NCI-H2081 treated with DMSO at 0.1 percent for 48 hours (cell line): ENCODE data around the gene FPR3.
"Not testable (repeated sequence)": the region's sequence is repeated elsewhere in the genome, so short reads cannot be mapped to it uniquely, and the experiment has no call there.

Experiments
- DNase-seq: peaks from one replicate; lab custom pipeline; 2025; lab: John Stamatoyannopoulos, UW

The FPR3 gene, protein sequence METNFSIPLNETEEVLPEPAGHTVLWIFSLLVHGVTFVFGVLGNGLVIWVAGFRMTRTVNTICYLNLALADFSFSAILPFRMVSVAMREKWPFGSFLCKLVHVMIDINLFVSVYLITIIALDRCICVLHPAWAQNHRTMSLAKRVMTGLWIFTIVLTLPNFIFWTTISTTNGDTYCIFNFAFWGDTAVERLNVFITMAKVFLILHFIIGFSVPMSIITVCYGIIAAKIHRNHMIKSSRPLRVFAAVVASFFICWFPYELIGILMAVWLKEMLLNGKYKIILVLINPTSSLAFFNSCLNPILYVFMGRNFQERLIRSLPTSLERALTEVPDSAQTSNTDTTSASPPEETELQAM

DNA sequence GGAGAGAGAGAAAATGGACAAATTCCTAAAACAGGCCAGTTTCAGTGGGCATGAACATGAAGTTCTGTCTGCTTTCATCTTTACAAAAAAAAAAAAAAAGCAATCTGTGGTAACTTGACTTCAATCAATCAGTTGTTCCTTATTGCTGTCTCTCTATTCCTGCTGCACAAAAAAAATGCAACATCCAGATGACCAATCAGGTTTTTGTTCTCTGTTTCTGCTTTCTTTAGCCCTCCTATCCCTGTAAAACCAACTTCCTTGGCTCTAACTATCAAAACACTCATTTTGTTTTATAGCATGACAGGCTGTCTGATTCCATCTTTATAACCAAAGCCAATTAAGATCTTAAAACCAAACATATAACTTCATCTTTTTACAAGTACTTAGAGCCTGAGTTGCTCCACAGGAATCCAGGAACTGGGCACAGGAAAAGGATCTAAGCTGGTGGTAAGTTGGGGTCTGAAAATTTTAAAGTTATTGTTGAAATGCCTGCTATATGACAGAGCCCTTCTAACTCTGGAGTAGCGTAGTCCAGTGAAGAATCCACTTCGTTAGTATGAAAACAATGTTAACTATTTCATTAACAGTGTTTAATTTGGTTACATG, at the start of gene FPR3:
Gene FPR3, plus strand, starts transcription at position 273 of the 606 bp plus-strand sequence. CDS start 28,592 bp downstream, outside the sequence.
- no peak for DNase-seq

DNA sequence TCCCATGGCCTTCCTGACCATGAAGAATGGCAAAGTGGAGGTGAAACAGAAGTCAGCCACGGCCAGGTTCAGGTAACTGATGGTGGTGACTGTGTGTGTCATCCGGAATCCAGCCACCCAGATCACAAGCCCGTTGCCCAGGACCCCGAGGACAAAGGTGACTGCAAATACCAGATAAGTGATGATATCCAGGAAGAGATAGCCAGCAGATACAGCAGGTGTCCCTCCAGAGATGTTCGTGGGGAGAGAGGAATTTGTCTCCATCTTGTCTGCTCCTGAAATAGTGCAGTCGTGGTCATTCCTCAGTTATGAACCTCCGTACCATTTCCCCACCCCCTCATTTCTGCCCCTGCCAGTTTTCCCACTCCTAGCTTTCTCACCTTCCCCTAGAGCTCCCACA, 48.2 kb upstream of the FPR3 start:
- DNase-seq = no peak

DNA sequence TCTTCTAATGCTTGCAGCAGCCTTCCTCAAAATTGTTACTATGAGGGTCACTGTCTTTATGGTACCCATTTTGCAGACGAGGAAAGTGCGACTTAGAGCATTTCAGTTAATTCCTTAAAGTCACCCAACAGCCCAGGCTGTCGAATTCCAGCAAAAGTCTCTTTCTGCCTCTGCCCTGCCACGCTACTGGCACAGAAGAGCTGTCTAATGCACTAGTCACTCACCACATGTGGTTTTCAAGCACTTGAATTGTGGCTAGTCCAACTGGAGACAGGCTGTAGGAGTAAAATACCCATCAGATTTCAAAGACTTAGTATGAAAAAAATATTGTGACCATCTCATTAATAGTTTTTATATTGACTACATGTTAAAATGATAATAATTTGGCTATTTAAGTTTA, 45.0 kb upstream of the FPR3 start:
- DNase-seq = no peak

DNA sequence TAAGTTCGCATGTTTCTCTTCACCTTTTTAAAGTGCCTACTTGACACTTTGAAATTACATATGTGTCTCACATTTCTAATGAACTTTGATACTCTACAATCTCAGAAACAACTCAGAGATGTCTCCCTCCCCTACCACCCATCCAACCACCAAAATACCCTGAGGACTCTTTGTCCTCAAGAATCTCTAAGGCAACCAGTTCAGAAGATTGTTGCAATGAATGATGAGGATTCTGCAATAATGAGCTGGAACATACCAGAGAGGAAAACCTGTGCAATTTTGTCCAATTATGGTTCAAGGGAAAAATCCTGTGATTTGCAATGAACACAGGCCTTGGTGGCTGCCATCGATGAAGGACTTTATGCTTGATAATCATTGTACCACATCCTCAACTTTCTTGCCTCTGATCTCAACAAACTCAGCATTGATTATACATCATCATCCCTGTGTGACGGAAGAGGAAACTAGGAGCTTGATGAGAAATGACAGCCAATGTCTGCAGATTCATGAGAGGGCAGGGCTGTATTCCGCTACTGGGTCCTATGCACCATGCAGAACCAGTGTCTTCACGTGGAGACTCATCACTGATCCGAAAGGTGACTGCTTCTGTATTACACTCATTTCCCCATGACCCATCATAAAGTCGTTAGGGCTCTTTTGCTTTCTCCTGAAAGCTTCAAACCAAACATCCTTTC, 44.4 kb upstream of the FPR3 start:
- DNase-seq = no peak

DNA sequence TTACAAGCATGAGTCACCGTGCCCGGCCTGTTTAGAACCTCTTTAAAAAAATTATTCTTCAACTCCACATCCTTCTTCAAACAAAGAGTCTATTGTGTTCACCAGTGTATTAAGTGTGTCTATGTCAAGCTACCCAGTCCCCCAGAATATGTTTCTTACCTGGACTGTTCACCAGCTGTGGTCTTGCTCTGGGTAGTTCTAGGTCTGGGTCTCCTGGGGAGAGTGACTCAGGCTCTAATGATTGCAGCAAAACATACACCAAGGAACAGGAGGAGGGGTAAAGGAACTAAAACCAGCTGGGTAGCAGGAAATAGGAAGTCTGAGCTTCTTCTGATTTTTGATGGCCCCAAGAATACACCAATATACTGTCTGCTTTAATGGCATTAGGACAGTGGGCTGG, 43.3 kb upstream of the FPR3 start, which contains the start of gene FPR1:
Gene FPR1, minus strand, starts transcription at position 224 of the 400 bp plus-strand sequence. CDS start 4,884 bp downstream, outside the sequence.
- no peak for DNase-seq

DNA sequence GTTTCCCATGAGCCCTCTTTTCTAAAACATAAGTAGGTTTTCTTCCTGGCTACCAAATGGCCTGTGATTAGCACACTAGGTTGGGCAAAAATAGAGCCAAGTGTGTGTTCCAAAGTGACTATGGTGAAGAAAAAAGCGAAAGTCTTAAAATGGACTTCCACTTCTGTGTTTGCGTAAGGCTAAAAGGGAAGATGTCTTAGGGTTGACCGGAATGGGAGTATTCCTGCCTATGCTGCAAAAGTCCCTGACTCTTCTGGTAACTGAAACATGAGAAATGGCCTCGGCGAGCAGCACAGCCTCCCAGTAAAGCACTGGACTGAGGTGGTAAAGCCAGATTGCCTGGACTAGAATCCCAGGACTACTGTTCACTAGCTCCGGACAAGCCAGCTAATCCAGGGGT, 40.8 kb upstream of the FPR3 start:
- no peak for DNase-seq

DNA sequence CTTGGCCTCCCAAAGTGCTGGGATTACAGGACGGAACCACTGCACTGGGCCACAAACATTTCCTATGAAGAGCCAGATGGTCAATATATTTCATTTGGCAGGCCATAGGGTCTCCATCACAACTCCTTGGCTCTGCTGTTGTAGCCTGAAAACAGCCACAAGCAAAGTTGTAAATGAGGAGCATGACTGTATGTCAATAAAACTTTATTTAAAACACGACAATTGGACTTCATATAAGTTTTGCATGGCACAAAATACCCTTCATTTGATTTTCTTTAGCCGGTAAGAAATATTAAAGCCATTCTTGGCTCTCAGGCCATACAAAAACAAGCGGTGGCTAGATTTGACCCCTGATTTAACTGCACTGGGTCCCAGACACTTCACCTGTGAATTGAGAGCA, 40.2 kb upstream of the FPR3 start:
- no peak for DNase-seq

DNA sequence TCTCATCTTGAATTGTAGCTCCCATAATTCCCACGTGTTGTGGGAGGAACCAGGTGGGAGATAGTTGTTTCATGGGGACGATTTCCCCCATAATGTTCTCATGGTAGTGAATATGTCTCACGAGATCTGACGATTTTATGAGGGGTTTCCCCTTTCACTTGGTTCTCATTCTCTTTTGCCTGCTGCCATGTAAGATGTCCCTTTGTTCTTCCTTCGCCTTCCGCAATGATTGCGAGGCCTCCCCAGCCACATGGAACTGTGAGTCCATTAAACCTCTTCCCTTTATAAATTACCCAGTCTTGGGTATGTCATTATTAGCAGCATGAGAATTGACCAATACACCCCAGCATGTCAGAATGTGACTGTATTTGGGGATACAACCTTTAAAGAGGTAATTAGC, 39.4 kb upstream of the FPR3 start:
- DNase-seq = no peak

DNA sequence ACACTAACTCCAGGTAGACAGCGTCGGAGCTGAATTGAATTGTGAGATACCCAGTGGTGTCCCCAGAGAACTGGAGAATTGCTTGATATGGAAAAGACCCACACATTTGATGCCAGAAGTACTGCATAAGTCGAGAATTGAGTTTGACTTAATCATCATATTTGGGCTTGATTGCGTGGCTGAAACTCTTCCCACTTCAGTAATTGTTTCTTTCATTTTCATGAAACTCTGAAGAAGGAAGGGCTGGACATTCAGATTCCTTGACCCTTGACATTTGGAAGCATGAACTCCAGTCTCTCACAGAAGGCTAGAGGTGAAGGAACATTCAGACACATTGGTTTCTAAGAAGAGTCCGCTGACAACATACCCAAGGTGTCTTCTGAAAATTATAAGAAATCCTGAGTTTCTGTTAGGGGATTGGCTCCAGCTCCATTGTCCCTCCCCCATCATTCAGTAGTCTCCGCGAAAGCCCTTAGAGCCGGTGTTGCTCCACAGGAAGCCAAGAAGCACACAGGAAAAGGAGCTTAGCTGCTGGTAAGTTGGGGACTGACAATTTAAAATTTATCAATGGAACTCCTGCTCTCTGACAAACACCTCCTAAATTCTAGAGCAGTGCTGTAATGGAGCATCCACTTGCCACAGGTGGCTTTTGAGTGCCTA, 34.1 kb upstream of the FPR3 start, which contains the start of gene FPR2:
Gene FPR2, plus strand, starts transcription at position 484 of the 660 bp plus-strand sequence. CDS start 7,479 bp downstream, outside the sequence.
- DNase-seq = no peak

DNA sequence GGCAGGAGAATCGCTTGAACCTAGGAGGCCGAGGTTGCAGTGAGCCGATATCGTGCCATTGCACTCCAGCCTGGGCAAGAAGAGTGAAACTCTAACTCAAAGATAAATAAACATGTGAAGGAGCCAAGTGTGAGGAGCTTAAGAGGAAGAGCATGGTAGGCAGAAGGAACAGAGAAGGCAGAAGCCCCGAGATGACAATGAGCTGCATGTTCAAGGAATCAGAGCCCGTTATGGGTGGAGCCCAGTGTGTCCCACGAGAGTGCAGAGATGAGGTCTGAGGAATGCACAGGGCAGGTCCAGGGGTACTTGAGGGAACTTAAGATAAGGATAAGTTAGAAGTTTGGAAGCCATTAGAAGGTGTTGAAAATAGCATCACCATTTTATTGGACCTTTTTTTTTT, 33.3 kb upstream of the FPR3 start:
- DNase-seq = no peak

DNA sequence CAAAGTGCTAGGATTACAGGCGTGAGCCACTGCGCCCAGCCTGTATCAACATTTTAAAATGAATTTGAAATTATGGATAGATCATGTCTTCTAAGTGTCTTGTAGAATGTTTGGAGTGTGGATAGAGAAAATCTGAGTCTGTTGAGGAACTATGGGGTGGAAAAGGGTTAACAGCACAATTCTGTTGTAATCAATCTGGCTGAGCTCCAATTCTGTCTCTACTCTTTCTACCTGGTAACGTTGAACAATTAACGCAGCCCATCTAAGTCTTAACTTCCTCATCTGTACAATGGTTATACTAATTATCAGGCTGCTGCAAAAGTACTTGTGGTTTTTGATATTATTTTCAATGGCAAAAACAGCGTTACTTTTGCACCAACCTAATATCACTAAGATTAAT, 29.9 kb upstream of the FPR3 start:
- DNase-seq = no peak

DNA sequence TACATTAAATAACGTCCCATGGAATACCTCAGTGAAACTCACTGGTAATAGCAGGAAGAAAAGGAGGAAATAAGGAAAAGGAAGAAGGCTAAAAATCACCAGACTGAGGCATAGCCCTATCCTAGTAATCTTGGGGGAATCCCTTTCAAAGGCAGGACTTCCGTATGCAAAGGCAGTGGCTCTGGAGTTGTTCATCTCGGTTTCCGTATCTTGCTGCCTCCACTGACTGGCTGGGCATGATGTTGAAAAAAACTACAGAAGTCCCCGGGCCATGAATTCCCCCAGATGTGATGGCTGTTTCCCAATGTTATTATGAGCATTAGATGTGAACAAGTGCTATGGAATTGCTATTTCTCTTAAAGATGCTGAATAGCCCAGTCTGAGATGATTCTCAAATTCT, 28.5 kb upstream of the FPR3 start:
- DNase-seq = no peak

DNA sequence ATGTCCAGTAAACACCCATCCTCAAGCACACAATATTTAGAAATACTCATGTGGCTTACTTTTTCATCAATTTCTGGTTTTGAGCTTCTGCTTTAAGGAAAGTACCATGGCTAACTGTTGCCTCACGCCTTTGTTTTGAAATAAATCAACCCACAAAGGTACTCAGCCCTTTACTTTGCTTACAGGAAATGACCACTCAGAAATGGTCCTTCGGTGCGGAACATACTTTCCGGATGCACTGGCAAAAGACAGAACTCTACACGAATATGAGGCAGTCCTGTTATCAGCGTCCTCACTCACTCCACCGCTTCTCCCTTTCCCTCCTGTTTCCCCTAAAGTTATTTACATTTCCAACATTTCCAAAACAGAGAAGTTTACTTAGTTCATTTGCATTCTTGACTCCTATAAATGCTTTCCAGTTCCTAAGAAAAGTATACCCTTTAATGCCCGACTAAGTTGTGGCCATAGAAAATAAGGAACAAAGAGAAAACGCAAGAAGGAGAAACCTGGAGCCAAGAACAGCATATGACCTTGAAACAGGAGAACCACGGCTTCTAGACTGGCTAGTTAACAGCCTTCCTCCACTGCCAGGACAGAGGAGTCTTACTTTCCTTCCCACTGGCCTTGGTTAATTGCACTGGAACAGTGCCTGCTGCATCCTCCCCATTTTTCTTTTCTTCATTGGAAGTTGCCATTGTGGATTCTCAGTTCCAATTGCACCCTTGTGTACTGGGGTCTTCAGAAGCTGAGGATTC, 23.4 kb upstream of the FPR3 start:
- DNase-seq = no peak

DNA sequence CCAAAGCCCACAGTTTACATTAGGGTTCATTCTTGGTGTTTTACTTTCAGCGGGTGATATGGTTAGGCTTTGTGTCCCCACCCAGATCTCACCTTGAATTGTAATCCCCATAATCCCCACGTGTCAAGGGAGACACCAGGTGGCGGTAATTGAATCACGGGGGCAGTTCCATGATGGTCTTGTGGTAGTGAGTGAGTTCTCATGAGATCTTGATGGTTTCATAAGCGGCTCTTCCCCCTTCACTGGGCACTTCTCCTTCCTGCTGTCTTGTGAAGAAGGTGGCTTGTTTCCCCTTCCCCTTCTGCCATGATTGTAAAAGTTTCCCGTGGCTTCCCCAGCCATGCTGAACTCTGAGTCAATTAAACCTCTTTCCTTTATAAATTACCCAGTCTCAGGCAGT, 22.0 kb upstream of the FPR3 start:
- no peak for DNase-seq

DNA sequence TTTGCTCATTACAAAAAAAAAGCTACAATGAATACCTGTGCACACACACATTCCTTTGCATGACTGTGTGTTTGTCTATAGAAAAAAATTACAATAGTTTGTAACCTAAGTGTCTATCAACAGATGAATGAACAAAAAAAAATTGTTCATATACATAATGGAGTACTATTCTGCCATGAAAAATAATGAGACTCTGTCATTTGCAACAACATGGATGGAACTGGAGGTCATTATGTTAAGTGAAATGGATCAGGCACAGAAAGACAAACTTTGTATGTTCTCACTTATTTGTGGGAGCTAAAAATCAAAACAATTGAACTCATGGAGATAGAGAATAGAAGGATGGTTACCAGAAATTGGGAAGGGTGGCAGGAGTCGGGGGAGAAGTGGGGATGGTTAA, 18.4 kb upstream of the FPR3 start:
- DNase-seq = not testable (repeated sequence)

DNA sequence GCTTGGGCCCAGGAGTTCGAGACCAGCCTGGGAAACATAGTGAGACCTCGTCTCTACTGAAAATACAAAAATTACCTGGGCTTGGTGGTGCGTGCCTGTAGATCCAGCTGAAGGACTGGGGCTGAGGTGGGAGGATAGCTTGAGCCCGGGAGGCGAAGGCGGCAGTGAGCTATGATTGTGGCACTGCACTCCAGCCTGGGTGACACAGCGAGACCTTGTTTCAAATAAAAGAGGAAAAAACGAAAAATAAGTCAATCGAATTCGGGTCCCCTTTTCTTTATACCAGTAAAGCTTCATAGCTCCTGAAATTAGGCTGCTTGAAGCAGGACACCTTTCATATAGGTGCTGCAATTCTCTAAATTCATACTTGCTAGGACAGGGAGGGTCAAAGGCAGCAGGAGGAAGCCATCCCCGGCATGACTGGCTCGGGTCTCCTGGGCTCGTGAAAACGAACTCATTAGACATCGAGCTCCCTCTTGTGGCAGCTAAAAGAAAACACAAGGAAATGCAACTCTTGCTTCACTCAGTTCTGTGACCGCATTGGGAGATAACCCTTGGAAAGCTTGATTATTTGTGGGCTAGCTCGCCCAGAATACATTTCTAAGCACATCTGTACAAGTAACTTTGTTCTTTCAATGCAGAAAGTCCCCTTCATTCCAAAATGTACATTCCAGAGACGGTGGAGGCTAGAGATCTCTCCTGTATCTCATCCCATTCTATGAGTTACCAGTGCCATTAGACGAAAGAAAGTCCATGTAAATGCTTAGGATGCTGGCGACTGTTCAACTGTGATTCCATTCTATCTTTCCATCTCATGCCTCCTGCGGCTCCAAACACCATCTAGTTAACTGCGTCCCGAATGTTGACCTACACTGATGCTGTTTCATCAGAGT, 17.1 kb upstream of the FPR3 start:
- DNase-seq = no peak

DNA sequence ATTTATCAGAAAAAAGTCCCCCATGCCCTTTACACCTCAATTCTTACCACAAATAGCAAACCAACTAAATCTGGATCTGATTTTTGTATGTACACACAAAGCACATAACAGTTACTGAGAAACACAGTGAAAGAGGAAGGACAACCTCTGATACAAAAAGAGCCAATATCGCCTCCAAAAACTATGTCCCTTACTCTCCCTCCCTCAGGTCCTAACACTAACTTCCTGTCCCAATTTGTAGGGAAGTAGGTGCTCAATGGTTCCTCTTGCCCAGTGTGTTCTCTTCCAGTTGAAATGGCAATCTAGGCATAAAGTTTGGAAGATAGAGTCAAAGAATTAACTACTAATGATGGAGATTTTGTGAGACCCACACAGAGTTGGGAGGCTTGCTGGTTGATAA, 15.8 kb upstream of the FPR3 start:
- DNase-seq = no peak

DNA sequence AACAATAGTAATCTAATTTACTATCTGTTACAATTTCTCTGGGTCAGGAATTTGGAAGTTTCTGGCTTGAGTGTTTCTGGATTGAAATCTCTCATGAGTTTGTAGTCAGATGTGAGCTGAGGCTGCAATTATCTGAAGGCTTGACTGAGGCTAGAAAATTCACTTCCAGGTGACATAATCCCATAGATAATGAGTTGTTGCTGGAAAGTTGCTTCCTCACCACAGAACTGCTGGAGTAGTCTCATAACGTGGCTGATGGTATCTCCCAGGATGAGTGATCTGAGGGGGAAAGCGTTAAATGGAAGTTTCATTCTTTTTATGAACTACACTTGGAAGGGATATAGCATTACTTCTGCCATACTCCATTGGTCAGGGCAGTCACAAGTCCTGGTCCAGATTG, 15.3 kb upstream of the FPR3 start:
- no peak for DNase-seq

DNA sequence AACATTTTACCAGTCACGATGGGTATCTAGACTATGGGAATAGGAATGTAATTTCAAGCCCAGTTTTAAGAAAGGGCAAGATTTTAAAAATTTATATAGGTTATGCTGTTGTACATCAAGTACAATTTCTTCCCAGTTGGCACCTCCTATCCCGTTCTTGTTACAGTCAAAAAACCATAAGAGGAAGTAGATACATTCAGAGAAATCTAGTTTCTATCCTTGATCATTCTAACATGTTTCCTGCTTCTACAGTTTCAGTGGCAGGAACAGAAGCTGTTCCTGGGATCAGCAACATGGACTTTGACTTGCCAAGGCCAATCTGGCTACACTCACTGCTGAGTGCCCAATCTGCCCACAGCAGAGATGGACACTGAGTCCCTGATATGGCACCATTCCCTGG, 14.7 kb upstream of the FPR3 start:
- no peak for DNase-seq

DNA sequence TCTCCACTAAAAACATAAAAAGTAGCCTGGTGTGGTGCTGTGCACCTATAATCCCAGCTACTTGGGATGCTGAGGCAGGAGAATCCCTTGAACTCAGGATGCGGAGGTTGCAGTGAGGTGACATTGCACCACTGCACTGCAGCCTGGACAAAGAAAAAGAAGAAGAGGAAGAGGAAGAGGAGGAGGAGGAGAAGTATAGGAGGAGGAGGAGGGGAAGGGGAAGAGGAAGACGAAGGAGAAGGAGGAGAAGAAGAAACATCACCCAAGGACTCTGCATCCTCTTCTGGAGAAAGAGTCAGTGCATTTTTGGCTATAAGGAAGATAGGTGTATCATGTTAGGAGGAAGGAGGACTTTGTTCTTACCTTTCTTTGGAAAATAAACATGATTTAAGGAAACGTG, 13.0 kb upstream of the FPR3 start:
- no peak for DNase-seq

DNA sequence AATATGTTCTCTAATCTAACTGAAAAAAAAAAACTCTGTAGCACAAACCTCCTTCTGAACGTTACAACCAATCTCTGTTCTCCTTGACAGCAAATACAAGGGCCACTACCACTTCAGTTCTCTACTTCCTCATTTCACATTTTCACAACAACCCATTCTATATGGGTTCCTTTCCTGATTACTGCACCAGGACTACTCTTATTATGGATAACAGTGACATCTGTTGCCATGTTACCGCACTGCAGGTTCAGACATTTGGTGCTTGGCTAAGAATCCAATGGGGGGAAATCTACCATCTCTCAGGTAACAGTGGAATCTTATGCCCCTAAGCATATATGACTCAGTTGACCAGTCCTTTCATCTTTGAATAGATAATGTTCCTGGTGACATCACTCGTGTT, 11.6 kb upstream of the FPR3 start:
- DNase-seq = no peak
